K562 (cell line): ENCODE data around the gene SARS1. TPM values are rescaled to one million over a fixed set of nuclear protein-coding genes. Genes with fewer than 3 reads are reported as not detected.

Experiments
- CBFB ChIP-seq: sonication (generic); formaldehyde crosslinking; IDR thresholded peaks from 2 replicates; pipeline ENCODE4 v1.4.0; 2020; ENCODE audit warnings: mild to moderate bottlenecking, missing genetic modification reagents
- HNRNPK ChIP-seq: fragments of 200-400 bp; formaldehyde crosslinking; IDR thresholded peaks from one replicate; pipeline ENCODE4 v1.6.1; 2018; ENCODE audit warnings: mild to moderate bottlenecking, low read depth, low read length; ENCODE audit not compliant: poor library complexity, severe bottlenecking
- IRF1 ChIP-seq: sonication (generic); formaldehyde crosslinking; IDR thresholded peaks from 2 replicates; pipeline ENCODE4 v1.8.0; 2022; ENCODE audit warnings: missing genetic modification reagents, mild to moderate bottlenecking, borderline replicate concordance
- JUND ChIP-seq, 2 experiments: IDR thresholded peaks; 2 replicates in 1 of 2; 3 replicates in 1 of 2; pipeline ENCODE4 v1.6.1; 2011; ENCODE audit warnings: borderline replicate concordance in 2 of 2, low read depth in 2 of 2, low read length in 2 of 2, improper control_type of control experiment in 1 of 2, missing biosample characterization in 1 of 2, missing genetic modification characterization in 1 of 2, missing genetic modification reagents in 1 of 2
- KAT8 ChIP-seq: fragments of 450-650 bp; IDR thresholded peaks from 2 replicates; pipeline ENCODE4 v1.6.1; 2016; ENCODE audit warnings: low read depth, mild to moderate bottlenecking
- NR1H2 ChIP-seq: sonication (generic); formaldehyde crosslinking; IDR thresholded peaks from 2 replicates; pipeline ENCODE4 v1.4.0; 2020; ENCODE audit warnings: mild to moderate bottlenecking, missing genetic modification reagents
- PRDM10 ChIP-seq: fragments of 450-650 bp; IDR thresholded peaks from 2 replicates; pipeline ENCODE4 v1.6.1; 2018; ENCODE audit not compliant: partially characterized antibody
- RFX7 ChIP-seq: fragments of 250-450 bp; sonication (Bioruptor Pico); IDR thresholded peaks from 2 replicates; pipeline ENCODE4 v1.5.1; 2021; ENCODE audit warnings: mild to moderate bottlenecking
- SIN3B ChIP-seq: fragments of 450-650 bp; IDR thresholded peaks from 2 replicates; pipeline ENCODE4 v1.6.1; 2017; ENCODE audit warnings: low read depth, mild to moderate bottlenecking, moderate library complexity
- SMC3 ChIP-seq: conservative IDR thresholded peaks from 2 replicates; pipeline ENCODE4 v1.6.1; 2011; ENCODE audit warnings: low read depth, low read length, improper control_type of control experiment; ENCODE audit not compliant: insufficient read depth
- TARDBP ChIP-seq: fragments of 450-650 bp; IDR thresholded peaks from 2 replicates; pipeline ENCODE4 v1.6.1; 2016
- TEAD4 ChIP-seq, 2 experiments: sonication (generic) in 1 of 2; formaldehyde crosslinking in 1 of 2; IDR thresholded peaks; 2 replicates each; pipeline versions ENCODE4 v1.6.1 to v1.8.0; 2012 to 2022; ENCODE audit warnings: borderline replicate concordance in 1 of 2, inconsistent platforms in 1 of 2, low read length in 1 of 2, mild to moderate bottlenecking in 1 of 2, missing genetic modification reagents in 1 of 2
- ZNF318 ChIP-seq, 2 experiments: fragments of 450-650 bp; IDR thresholded peaks; 2 replicates each; pipeline ENCODE4 v1.6.1; 2016; ENCODE audit warnings: mild to moderate bottlenecking in 2 of 2, borderline replicate concordance in 1 of 2, low read depth in 1 of 2, moderate library complexity in 1 of 2
- ZNF583 ChIP-seq: fragments of 250-450 bp; sonication (Bioruptor Pico); IDR thresholded peaks from 2 replicates; pipeline ENCODE4 v1.4.0; 2020
- polyA plus RNA-seq, 8 experiments: library from polyadenylated mRNA; depleted of rRNA in 4 of 8; stranded (reverse) in 5 of 8; unstranded in 3 of 8; fragments of >200 nt; fragmentation: Nextera tagmentation in 2 of 8; fragmentation: Illumina TruSeq in 1 of 8; extraction: Ambion mirVana in 2 of 8; extraction: Trizol in 1 of 8; gene quantifications; 2 replicates each; pipeline versions ENCODE4 v1.2.1 to v1.2.3, GENCODE V29; 2011 to 2014; ENCODE audit warnings: inconsistent platforms in 1 of 8, missing spikeins in 1 of 8
- total RNA-seq, 7 experiments: library from RNA; depleted of rRNA in 6 of 7; stranded (reverse); fragments of >200 nt in 6 of 7; fragmentation: Illumina TruSeq in 2 of 7; extraction: Trizol in 2 of 7; gene quantifications; 2 replicates each; pipeline versions ENCODE4 v1.2.1 to v1.2.3, GENCODE V29; 2011 to 2021; ENCODE audit warnings: low replicate concordance in 1 of 7

Gene SARS1
- total and polyA plus RNA-seq, 9 of the 15 experiments (the other 6 are each of a cell fraction or from before 2014, with no cell fraction given) = 221 to 623 (median 254) TPM

- no peak for TF ChIP-seq IRF1 (CRISPR knock-in tag)
- no peak for TF ChIP-seq KAT8
- TF ChIP-seq TEAD4 (IDR thresholded peaks at IDR 0.05; ENCODE audit: low read length) = peak; percentile 67; the same call in 1 of the 2 replicates
- no peak for TF ChIP-seq TEAD4 (CRISPR knock-in tag; IDR thresholded peaks at IDR 0.05; ENCODE audit: borderline replicate concordance)
- TF ChIP-seq ZNF583 (CRISPR knock-in tag) = no peak
- no peak for TF ChIP-seq RFX7 (CRISPR knock-in tag)
- no peak for TF ChIP-seq CBFB
- TF ChIP-seq SIN3B = no peak
- no peak for TF ChIP-seq ZNF318 (IDR thresholded peaks at IDR 0.05; ENCODE audit: borderline replicate concordance in 1 of 2, low read depth in 1 of 2)
- no peak for TF ChIP-seq NR1H2 (CRISPR knock-in tag)
- TF ChIP-seq JUND (IDR thresholded peaks at IDR 0.05; ENCODE audit: borderline replicate concordance, low read depth, low read length) = no peak
- no peak for TF ChIP-seq JUND (tag; IDR thresholded peaks at IDR 0.05; ENCODE audit: borderline replicate concordance, low read depth, low read length)
- no peak for TF ChIP-seq PRDM10
- no peak for TF ChIP-seq TARDBP
- no peak for TF ChIP-seq SMC3
- no peak for TF ChIP-seq HNRNPK
Measured at GRCh38 chr1:109181085-109181806, 32.5 kb upstream of the SARS1 start (continued).
